HEK293 (cell line): ENCODE measurements around the gene RBBP8.

Experiments
- CTCF ChIP-seq: fragments of 450-650 bp; formaldehyde crosslinking; IDR thresholded peaks from 2 replicates; pipeline ENCODE4 v1.5.1; 2016; ENCODE audit warnings: missing biosample characterization, missing genetic modification characterization
- YY1 ChIP-seq: fragments of 450-650 bp; formaldehyde crosslinking; IDR thresholded peaks from 2 replicates; pipeline ENCODE4 v1.5.1; 2018; ENCODE audit warnings: missing biosample characterization, missing genetic modification characterization

DNA sequence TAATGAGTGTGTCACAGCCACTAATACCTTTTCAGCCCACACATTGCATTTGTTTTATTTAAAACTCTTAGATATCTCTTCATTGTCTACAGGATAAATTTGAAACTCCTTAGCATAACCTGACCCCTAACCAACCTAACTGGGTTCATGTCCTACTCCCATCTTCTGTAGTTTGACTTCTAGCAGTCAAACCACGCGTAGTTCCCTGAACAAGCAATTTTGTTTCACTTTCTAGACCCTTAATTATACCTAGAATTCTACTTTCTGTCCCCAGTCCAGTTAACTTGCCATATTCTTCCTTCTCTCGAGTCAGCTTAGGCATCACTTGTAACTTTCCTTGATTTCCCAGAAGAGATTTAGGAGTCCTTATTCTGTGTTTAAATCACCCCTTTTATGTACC is 55.1 kb downstream of the RBBP8 start:
- TF ChIP-seq CTCF (tag by site-specific recombination) = no peak
- TF ChIP-seq YY1 (tag by site-specific recombination) = no peak
